Psoas muscle (tissue), 8 donors: Measurements from ENCODE around the gene TMEM72. TPM values are rescaled to one million over a fixed set of nuclear protein-coding genes. Genes with fewer than 3 reads are reported as not detected.
A peak's percentile ranks its signal among the peaks of the same experiment; 100 is the strongest.

ENCODE experiments used
- ATAC-seq, 4 donors: fragments of 200-7000 bp; cut with Tn5 transposase; one replicate each; pipeline ENCODE4 v1.9.1; 2020; ENCODE audit warnings: moderate library complexity in 3 of 4, mild to moderate bottlenecking in 2 of 4
- DNase-seq, 2 donors: peaks; one replicate each; pipeline ENCODE4 v3.0.0-alpha.2; 2020
- H3K27ac ChIP-seq: fragments of 200-600 bp; one replicate; pipeline ENCODE4 v1.8.0; 2022
- H3K27me3 ChIP-seq, 3 donors: fragments of 200-600 bp in 1 of 3; one replicate each; pipeline versions ENCODE4 v1.6.1 to v1.8.0; 2013 to 2022; ENCODE audit warnings: low read length in 2 of 3, mild to moderate bottlenecking in 2 of 3, moderate library complexity in 1 of 3; ENCODE audit not compliant: insufficient read depth in 3 of 3
- H3K36me3 ChIP-seq, 2 donors: fragments of 200-600 bp in 1 of 2; one replicate each; pipeline versions ENCODE4 v1.6.1 to v1.8.0; 2013 to 2022; ENCODE audit warnings: low read depth in 1 of 2, mild to moderate bottlenecking in 1 of 2, moderate library complexity in 1 of 2; ENCODE audit not compliant: insufficient read depth in 1 of 2
- H3K4me1 ChIP-seq: fragments of 200-600 bp; one replicate; pipeline ENCODE4 v1.8.0; 2022
- H3K4me3 ChIP-seq: fragments of 200-600 bp; one replicate; pipeline ENCODE4 v1.8.0; 2022; ENCODE audit warnings: mild to moderate bottlenecking
- H3K9me3 ChIP-seq: fragments of 200-600 bp; one replicate; pipeline ENCODE4 v1.8.0; 2022
- CTCF ChIP-seq: fragments of 200-600 bp; IDR thresholded peaks from one replicate; pipeline ENCODE4 v1.8.0; 2022; ENCODE audit warnings: antibody characterized with exemption
- WGBS, 3 donors: extraction: QIAGEN DNeasy Blood & Tissue Kit; methylation state at CpG; one replicate each; pipeline versions ENCODE4 v1.1.6 to v1.1.7; 2013; 5-methylcytosine and 5-hydroxymethylcytosine counted together
- intact Hi-C, 2 donors: fragments of 100-400 bp; cut with DNase I; formaldehyde crosslinking; loops; one replicate each; pipeline versions ENCODE4 v1.11.0 to v1.14.2; 2022
- polyA plus RNA-seq, 3 donors: library from polyadenylated mRNA; stranded (reverse); fragments of 200-250 nt; gene quantifications; one replicate each; pipeline ENCODE4 v1.2.3, GENCODE V29; 2013
- total RNA-seq, 4 donors: library from RNA; stranded (reverse); fragmentation: NEBNext Ultra II Directional in 2 of 4; extraction: Animal tissue kit (Norgen Biotek cat#: 25700) in 2 of 4; gene quantifications; one replicate each; pipeline versions ENCODE4 v1.2.1 to v1.2.4, GENCODE V29; 2021 to 2023
- donor health status: healthy with polysubstance abuse.
- donor health status: DM: no; HTN: no; CAD: no; lungs with moderate emphysema.
- donor health status: Bipolar disorder and iron deficiency.
- donor health status: healthy.
- donor health status: DM: yes; HTN: yes; CAD: no.
- donor health status: DM: no; HTN: no; CAD: no.
- donor health status: DM: no; HTN: no; CAD: no.
- donor health status: DM: yes; HTN: yes; CAD: no.

Gene TMEM72
- total and polyA plus RNA-seq, 7 donors: not detected

GRCh38 chr10:44954042-44954441 is 42.9 kb downstream of the TMEM72 start:
- H3K4me3 ChIP-seq: no peak overlapping the region
- DNase-seq (no peak), ATAC-seq (no peak)
- peaks cover 9% of the 10 kb centered on the region for H3K4me1 ChIP-seq
- intact Hi-C loops: no loop called here
- H3K36me3 ChIP-seq: peaks cover 0 to 24% of the 10 kb centered on the region in 2 donors
- no peaks in the 10 kb centered on the region for H3K9me3 ChIP-seq
- TF ChIP-seq CTCF: no peak
- H3K27ac ChIP-seq: no peak overlapping the region
- H3K27me3 ChIP-seq: no peaks in the 10 kb centered on the region

GRCh38 chr10:44954962-44955361 is 43.8 kb downstream of the TMEM72 start:
- H3K9me3 ChIP-seq: no peaks in the 10 kb centered on the region
- peaks cover 0 to 24% of the 10 kb centered on the region in 2 donors for H3K36me3 ChIP-seq
- no peaks in the 10 kb centered on the region for H3K27me3 ChIP-seq
- H3K4me1 ChIP-seq: peaks cover 13% of the 10 kb centered on the region
- H3K4me3 ChIP-seq: no peak overlapping the region
- intact Hi-C loops: no loop called here
- no peak overlapping the region for H3K27ac ChIP-seq
- TF ChIP-seq CTCF: no peak
- ATAC-seq (no peak), DNase-seq (no peak)

GRCh38 chr10:44955413-44956070 is 44.4 kb downstream of the TMEM72 start:
- TF ChIP-seq CTCF: no peak
- Histone ChIP-seq H3K27ac (no peak overlapping the region), H3K27me3 (no peaks in the 10 kb centered on the region), H3K9me3 (no peaks in the 10 kb centered on the region), H3K4me3 (no peak overlapping the region), H3K4me1 (peaks cover 17% of the 10 kb centered on the region), H3K36me3 (peaks cover 0 to 24% of the 10 kb centered on the region in 2 donors)
- intact Hi-C loops: no loop called here
- DNase-seq (peak; percentile 78 to 92), ATAC-seq (no peak)
- WGBS, 3 donors: 54 to 81% (median 72%) methylated on average over 8 of the region's 8 CpGs

GRCh38 chr10:44956226-44956625 is 45.1 kb downstream of the TMEM72 start:
- Histone ChIP-seq H3K27ac (no peak overlapping the region), H3K36me3 (peaks cover 0 to 24% of the 10 kb centered on the region in 2 donors), H3K27me3 (no peaks in the 10 kb centered on the region), H3K4me3 (no peak overlapping the region), H3K4me1 (peaks cover 23% of the 10 kb centered on the region), H3K9me3 (no peaks in the 10 kb centered on the region)
- no peak for TF ChIP-seq CTCF
- ATAC-seq (no peak), DNase-seq (no peak)
- 90 to 93% (median 93%) methylated on average over 4 of the region's 4 CpGs for WGBS, 3 donors
- intact Hi-C loops: no loop called here
